Measurements from ENCODE around the gene EIF4A3. TPM values are rescaled to one million over a fixed set of nuclear protein-coding genes. Genes with fewer than 3 reads are reported as not detected.

EIF4A3 gene
- total RNA-seq, 1 donor from 2014 or later = 79.9 TPM

DNA sequence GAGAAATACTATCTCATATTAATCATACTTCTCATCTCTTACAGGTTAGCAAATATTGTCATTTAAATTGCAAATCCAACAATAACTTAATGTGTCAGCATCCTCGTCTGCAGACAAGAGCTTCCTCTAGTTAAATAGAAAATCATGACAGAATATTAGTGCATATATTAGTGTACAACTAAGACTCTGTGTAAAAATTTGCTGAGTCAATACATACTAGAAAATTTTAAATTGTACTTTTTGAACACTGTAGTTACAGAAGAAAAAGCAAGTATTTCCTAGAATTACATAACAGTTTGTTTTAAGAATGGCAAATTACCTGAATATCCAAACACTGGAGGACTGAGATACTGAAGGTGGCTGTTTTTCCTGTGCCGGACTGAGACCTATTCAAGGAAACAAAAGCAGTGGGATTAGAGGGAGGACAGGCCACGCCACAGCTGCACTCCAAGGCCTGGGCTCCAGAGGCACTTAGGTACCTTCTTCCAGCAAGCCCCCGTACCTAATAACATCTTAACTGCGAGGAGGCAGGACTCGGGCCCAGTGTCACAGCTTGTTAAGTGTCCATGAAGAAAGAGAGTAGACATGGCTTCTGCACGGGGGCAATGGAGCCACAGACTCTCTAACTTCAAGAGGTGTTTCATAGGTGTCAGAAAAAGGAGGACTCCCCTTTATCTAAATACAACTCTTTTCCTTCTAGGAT is 5.3 kb downstream of the EIF4A3 start:
- FAIRE-seq = no peak
- DNase-seq (ENCODE audit: low spot score in 2 of 2) = no peak

DNA sequence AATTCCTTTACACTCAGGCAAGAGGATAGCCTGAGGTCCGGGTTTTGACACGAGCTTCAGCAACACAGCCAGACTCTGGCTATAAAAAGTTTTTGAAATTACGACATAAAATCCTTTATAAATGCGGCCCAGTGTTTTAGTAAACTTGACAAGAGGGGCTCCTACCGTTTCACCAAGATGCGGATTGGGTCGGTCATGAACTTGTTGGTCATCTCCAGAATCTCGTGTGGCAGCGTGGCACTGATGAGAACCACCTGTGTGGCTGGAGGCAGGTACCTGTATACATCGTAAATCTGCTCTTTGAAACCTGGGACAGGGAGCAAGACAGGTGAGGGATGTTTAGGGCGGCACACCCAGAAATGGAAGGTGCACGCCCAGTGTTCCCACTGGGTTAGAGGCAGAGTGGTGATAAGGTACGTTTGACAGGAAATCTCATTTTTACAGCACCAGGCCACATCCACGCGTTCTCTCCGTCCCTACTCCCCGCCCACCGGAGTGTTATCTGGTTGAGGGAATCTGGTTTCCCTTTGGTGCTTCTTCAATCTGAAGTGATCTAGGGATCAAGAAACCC is 8.0 kb downstream of the EIF4A3 start:
- FAIRE-seq = no peak
- no peak for DNase-seq (ENCODE audit: low spot score in 2 of 2)

DNA sequence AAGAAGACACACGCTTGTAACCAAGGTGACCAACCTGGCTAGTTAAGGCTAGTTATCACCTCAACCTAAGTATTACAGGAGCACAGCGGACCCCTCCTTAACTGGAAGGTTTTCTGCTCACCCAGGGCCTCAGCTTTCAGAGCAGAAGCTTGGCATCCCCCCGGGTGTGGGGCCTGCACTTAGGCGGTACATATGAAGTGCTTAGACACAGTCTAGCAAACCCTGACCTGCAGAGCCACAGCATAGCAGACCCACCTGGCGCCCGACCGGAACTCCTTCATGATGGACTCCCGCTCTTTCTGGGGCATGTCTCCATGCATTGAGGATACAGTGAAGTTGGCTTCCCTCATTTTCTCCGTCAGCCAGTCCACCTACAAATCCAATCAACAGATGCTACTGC is 9.8 kb downstream of the EIF4A3 start:
- FAIRE-seq = no peak
- DNase-seq (ENCODE audit: low spot score in 2 of 2) = no peak

DNA sequence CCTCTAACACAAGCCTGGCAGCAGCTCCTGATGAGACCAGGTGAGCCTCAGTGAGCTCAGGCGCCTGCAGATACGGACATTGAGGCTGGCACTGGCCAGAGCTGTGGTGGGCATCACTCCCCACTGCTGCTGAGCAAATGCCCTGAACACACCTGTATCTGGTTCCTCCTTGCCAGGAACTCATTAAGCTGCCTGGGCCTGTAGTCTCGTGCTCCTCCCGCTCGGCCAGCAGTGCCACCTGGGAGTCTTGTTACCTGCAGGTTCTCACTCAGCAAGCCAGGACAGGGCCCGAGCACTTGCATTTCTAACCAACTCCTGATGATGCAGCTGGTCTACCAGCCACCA is 13.3 kb downstream of the EIF4A3 start:
- FAIRE-seq (no peak), DNase-seq (ENCODE audit: low spot score in 2 of 2) (no peak)

DNA sequence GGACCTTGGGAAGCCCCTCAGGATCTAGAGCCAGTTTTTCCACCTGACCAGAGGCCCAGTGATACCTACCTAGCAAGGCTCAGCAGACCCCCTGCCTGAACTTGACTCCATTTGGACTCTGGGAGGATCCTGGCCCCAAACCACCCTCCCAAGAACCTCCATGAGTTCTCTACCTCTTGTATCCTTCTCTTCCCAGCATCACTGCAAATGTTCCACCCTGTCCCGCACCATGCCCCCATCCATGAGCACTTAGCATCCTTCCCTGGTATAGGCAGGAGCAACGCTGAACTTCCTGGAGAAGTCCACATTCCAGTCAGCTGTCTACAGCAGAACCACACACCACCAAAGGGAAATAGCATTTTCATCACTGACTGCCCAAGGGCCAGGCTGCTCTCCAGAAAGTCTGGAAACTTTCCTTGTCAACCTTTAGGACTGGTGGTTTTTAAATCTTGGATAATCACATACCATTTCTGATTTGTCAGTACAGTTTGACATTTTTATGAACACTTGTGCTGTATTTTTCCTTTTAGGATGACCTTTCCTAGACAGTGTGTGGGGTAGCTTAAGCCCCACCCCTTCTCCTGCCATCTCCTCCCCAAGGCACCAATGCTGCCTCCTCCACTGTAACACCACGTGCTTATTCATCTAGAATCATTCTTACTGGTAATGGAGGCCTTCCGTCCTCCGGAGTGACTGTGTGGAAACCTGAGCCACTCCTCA is 13.9 kb downstream of the EIF4A3 start:
- DNase-seq (ENCODE audit: low spot score in 2 of 2) (no peak), FAIRE-seq (no peak)

DNA sequence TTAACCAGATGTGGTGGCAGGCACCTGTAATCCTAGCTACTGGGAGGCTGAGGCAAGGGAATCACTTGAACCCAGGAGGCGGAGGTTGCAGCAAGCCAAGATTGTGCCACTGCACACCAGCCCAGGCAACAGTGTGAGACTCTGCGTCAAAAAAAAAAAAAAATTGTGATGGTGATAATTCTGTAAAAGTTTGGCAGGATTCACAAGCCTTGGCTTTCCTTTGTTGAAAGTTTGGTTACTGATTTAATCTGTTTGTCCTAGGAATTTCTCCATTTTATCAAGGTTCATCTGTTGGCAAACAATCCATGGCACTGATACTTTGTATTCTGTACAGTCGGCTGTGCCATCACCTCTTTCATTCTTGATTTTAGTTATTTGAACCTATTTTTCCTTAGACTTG is 15.9 kb downstream of the EIF4A3 start:
- FAIRE-seq = no peak
- no peak for DNase-seq (ENCODE audit: low spot score in 2 of 2)

DNA sequence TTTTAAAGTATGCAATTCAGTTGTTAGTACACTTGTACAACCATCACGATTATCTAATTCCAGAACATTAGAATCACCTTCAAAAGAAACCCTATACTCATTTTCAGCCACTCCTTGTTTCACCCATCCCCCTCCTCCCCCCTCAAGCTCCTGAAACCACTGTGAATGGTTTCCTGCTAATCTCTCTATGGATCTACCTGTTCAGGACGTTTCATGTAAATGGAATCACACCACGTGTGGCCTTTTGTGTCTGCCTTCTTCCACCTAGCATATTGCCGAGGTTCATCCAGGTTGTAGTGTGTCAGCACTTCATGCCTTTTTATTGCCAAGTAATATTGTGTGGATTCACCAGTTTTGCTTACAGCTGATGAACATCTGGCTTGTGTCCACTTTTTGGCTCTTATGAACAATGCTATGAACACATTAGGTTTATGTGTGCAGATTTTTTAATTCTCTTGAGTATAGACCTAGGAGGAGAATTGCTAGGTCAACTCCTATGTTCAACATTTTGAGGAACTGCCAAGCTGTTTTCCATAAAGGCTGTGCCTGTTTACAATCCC is 17.8 kb downstream of the EIF4A3 start:
- DNase-seq (ENCODE audit: low spot score in 2 of 2) (no peak), FAIRE-seq (no peak)

DNA sequence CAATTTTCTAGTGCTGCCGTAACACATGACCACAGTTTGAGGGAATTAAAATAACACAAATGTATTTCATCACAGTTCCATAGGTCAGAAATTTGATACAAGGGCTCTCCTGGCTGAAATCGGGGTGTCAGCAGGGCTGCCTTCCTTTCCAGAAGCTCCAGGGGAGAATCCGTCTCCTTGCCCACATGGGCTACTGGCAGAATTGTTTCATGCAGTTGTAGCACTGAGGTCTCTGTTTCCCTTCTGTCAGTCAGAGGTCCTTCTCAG is 20.5 kb downstream of the EIF4A3 start:
- FAIRE-seq (no peak), DNase-seq (ENCODE audit: low spot score in 2 of 2) (no peak)

DNA sequence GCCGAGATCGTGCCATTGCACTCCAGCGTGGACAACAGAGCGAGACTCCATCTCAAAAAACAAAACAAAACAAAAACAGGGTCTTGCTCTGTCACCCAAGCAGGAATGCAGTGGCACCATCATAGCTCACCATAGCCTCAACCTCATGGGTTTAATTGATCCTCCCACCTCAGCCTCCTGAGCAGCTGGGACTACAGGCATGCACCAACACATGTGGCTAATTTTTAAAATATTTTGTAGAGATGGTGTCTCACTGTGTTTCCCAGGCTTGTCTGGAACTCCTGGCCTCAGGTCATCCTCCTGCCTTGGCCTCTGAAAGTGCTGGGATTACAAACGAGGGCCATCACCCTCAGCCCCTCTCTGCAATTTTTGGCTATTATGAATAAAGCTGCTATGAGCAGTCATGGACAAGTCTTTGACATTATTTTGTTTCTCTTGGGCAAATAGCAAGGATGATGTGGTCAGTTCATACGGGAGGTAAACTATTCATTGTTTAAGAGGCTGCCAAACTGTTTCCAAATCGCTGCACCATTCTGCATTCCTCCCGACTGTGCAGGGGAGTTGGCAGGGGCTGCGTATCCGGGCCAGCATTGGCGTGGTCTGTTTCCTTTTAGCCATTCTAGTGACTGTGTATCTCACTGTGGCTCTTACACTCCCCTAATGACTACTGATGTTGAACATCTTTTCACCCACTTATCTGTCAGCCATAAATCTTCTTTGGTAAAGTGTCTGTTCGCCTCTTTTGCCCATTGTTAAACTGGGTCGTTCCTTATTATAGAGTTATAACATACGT is 21.1 kb downstream of the EIF4A3 start:
- DNase-seq (ENCODE audit: low spot score in 2 of 2) (no peak), FAIRE-seq (no peak)

DNA sequence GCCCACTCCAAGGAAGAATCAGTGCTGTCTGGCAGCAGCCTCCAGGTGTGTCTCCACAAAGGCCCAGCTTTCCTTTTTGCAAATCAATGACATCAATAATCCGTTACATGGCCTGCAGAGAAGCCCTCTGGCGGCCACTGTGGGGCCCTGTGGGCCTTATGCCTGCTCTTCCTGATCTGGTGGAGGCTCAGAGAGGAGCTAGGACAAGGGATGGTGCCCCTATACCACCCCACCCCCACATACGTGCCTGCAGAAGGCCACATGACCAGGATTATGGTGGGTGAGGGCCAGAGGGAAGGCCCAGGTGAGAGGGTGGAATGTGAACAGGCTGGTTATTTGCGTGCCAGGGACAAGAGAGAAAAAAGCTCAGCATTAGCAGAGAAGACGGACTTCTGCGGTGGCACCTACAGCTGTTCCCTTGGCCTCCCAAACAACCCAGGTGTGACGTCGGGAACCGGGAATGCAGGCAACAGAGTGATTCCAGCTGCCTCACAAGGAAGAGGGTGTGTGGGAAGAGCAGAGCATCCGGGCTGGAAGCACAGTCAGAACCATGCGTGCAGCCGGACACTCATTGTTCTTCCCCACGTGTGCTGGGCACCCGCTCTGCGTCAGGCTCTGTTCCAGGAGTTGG is 22.5 kb downstream of the EIF4A3 start:
- FAIRE-seq = no peak
- DNase-seq (ENCODE audit: low spot score in 2 of 2) = peak in 1 of 2 donors; percentile 15

DNA sequence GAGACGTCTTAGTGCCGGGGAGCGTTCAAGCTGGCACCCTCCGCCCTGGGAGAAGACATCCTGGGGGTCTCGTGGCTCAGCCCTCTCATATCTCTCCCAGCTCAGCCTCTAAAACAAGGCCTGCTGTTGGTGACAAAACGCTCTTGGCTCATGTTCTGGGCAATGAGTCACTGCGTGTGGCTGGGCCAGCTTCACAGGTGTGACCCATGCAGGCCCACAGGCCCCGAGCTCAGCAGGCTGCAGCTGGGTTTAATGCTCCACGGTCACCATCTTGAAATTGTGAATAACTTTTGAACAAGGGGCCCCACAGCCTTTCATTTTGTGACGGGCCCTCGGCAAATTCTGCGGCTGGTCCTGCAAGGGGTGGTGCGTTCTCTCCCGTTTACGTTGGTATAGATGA is 23.1 kb downstream of the EIF4A3 start:
- DNase-seq (ENCODE audit: low spot score in 2 of 2) (no peak), FAIRE-seq (no peak)

DNA sequence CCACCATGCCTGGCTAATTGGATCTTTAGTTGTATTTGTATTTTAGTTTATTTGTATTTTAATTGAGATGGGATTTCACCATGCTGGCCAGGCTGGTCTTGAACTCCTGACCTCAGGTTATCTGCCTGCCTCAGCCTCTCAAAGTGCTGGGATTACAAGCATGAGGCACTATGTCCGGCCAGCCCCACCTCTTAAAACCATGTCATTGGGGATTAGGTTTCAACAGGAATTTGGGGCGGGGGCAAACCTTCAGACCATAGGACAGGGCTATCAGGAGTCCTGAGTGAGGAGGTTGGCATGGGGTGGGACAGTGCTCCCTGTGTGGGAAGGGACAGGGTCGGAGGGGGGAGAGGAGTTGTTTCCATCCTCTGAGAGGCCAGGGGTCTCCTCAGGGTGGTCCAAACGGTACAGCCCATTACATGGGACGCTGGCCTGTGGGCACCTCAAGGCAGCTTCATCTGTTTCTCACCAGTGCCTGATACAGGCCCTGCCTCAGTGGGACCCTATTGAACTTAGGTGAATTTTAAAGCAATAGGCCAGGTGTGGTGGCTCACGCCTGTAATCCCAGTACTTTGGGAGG is 23.9 kb downstream of the EIF4A3 start:
- FAIRE-seq = no peak
- DNase-seq (ENCODE audit: low spot score in 2 of 2) = no peak

DNA sequence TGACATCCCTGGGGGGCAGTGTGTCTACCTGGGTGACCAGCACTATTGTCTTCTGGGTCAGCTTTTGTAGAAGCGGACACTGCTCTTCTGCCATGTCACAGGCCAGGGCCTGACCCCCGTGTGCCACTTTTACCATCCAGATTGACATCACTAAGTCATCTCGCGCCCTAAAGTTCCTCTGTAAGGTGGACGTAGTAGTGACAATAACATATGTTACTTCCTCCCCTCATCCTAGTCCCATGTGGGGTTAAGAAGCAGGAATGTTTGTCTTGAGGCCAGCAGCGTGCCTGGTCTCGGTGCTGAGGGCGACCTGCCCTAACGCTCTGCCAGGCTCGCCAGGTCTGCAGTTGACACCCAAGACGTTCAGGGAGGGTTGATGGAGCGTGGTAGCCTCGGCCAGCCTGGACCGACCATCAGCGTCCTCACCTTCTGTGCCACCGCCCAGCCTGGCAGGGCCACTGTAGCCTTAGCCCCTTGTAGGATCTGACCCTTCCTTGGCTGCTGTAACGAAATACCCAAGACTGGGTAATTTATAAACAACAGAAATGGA is 24.8 kb downstream of the EIF4A3 start:
- DNase-seq (ENCODE audit: low spot score in 2 of 2) (no peak), FAIRE-seq (no peak)

DNA sequence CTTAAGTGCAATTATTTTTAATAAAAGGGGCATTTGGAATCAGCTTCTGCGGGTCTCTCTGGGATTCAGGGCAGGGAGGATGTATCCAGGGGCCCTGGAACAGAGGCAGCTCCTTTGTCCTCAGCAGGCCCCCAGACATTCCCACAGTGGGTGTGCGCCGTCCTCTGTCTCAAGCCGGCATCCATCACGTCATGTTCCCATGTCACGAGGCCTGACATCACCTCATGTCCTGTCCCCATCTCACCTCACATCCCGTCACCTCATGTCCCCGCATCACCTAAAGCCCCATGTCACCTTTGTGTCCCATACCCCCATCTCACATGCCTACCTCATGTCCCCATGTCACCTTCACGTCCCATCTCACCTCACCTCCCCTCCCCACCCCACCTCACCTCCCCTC is 27.1 kb downstream of the EIF4A3 start:
- DNase-seq (ENCODE audit: low spot score in 2 of 2) (no peak), FAIRE-seq (no peak)

DNA sequence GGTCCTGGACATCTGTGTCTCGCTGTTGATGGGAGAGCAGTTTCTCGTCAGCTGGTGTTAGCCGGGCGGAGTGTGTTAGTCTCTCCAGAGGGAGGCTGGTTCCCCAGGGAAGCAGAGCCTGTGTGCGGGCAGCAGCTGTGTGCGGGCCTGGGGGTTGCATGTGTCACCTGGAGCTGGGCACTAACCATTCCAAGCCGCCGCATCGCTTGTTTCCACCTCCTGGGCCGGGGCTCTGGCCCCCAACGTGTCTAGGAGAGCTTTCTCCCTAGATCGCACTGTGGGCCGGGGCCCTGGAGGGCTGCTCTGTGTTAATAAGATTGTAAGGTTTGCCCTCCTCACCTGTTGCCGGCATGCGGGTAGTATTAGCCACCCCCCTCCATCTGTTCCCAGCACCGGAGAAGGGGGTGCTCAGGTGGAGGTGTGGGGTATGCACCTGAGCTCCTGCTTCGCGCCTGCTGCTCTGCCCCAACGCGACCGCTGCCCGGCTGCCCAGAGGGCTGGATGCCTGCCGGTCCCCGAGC is 27.6 kb downstream of the EIF4A3 start:
- FAIRE-seq (no peak), DNase-seq (ENCODE audit: low spot score in 2 of 2) (no peak)

DNA sequence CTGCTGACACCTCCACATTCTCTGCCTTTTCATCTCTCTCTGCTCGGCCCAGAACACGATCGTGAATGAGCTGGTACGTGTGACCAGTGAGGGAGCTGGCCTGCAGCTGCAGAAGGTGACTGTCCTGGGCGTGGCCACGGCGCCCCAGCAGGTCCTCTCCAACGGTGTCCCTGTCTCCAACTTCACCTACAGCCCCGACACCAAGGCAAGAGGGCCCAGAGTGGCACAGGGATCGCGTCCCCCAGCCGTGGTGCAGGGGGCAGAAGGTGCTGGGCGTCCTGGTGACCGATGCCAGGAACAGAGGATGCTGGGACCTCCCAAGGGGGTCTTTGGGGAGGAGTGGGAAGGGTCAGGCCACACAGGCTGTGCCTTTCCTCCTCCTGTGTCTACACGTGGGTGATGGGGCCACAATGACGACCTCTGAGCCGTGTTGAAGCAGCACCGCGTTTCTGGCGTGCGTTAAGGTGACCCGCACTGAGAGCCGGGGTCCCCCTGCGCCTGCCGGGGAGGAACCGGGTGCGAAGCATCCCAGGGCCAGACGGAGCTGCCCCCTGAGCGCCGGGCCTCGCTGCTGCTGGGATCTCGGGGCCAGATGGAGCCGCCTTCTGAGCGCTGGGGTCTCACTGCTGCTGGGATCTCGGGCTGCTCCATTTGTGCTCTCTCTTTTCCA is 28.2 kb downstream of the EIF4A3 start:
- FAIRE-seq = no peak
- no peak for DNase-seq (ENCODE audit: low spot score in 2 of 2)

DNA sequence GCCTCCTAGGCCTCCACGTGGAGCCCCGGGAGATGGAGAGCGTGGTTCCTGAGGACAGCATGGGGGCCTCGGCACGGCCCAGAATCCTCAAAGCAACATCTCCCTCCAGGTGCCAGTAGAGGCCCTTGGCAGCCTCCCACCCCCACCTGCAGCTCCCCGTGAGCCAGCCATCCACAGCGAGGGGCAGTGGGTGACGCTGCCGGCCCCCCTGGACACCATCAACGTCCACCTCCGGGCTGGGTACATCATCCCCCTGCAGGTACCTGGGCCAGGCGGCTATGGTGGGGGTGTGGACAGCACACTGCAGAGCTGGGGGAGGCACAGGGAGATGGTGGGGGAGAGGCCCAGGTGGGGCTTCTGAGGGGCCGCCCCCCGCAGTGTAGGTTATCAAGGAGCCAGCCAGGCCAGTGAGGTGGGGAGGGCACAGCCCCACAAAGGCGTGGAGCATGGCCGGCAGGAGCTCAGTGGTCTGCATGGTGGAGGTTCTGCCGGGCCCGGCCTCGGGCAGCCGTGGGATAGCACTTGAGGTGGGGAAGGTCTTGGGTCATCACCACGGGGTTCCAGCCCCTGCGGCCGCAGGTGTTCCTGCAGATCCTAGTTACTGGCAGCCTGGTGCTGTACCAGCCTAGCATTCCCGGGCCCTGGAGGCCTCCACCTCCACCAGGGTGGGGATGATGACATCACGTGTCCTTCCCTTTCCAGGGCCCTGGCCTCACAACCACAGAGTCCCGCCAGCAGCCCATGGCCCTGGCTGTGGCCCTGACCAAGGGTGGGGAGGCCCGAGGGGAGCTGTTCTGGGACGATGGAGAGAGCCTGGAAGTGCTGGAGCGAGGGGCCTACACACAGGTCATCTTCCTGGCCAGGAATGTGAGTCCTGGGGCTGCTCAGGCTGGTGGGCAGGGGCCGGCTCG is 29.2 kb downstream of the EIF4A3 start:
- FAIRE-seq (no peak), DNase-seq (ENCODE audit: low spot score in 2 of 2) (no peak)

DNA sequence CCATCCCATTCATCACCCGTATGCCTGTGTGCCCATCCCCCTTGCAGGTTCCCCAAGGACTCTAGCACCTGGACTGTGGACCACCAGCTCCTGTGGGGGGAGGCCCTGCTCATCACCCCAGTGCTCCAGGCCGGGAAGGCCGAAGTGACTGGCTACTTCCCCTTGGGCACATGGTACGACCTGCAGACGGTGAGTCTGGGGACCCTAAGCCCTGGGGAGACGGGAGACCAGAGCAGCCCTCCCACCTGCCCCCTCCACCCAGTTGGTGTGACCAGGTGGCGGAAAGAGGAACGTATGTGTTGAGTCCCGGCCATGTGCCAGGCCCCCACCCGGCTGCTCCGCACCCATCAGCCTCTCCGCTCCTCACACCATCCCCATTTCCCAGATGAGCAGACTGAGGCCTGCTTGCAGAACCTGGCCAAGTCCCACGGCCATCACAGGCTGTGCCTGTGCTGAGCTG is 30.0 kb downstream of the EIF4A3 start:
- DNase-seq (ENCODE audit: low spot score in 2 of 2) (no peak), FAIRE-seq (no peak)
